GM12872 (cell line): Measurements from ENCODE around the gene CORO2B.

Experiments
- CTCF ChIP-seq: IDR thresholded peaks from 3 replicates; pipeline ENCODE4 v1.5.1; 2011; ENCODE audit warnings: low read depth, mild to moderate bottlenecking, low read length, moderate library complexity; ENCODE audit not compliant: insufficient read depth

Gene CORO2B

GRCh38 chr15:68656438-68656739 is 77.6 kb downstream of the CORO2B start:
- TF ChIP-seq CTCF = no peak

- TF ChIP-seq CTCF = no peak
Observed at GRCh38 chr15:68658151-68658550, 79.4 kb downstream of the CORO2B start.

GRCh38 chr15:68658641-68659358 is 80.0 kb downstream of the CORO2B start:
- TF ChIP-seq CTCF = no peak

- TF ChIP-seq CTCF = no peak
Observed at GRCh38 chr15:68663526-68663925, 84.7 kb downstream of the CORO2B start.

- no peak for TF ChIP-seq CTCF
Observed at GRCh38 chr15:68666120-68666811, 87.5 kb downstream of the CORO2B start.

GRCh38 chr15:68666812-68667450 is 88.1 kb downstream of the CORO2B start:
- TF ChIP-seq CTCF = no peak

- TF ChIP-seq CTCF = no peak
Observed at GRCh38 chr15:68667800-68668625, 89.2 kb downstream of the CORO2B start.
